Osteoblast (primary cell): ENCODE measurements around the gene PTPRD. TPM values are rescaled to one million over a fixed set of nuclear protein-coding genes. Genes with fewer than 3 reads are reported as not detected.

Experiments used
- DNase-seq: peaks from one replicate; pipeline ENCODE4 v3.0.0; 2011; ENCODE audit warnings: low spot score, mixed read lengths; ENCODE audit not compliant: insufficient read length; ENCODE audit errors: missing footprints
- H2AFZ ChIP-seq: 2 replicates; pipeline ENCODE4 v1.6.0; 2011; ENCODE audit warnings: mild to moderate bottlenecking, low read length
- H3K27ac ChIP-seq: 2 replicates; pipeline ENCODE4 v1.5.1; 2011; ENCODE audit warnings: mild to moderate bottlenecking, low read depth, low read length, moderate library complexity
- H3K27me3 ChIP-seq: 2 replicates; pipeline ENCODE4 v1.6.0; 2012; ENCODE audit warnings: mild to moderate bottlenecking, control low read depth, inconsistent platforms, low read length, moderate library complexity; ENCODE audit not compliant: insufficient read depth
- H3K36me3 ChIP-seq: 2 replicates; pipeline ENCODE4 v1.5.1; 2011; ENCODE audit warnings: mild to moderate bottlenecking, low read length, control low read depth, moderate library complexity; ENCODE audit not compliant: insufficient read depth
- H3K4me1 ChIP-seq: 2 replicates; pipeline ENCODE4 v1.5.1; 2011; ENCODE audit warnings: mild to moderate bottlenecking, low read length, control low read depth, moderate library complexity; ENCODE audit not compliant: insufficient read depth
- H3K4me2 ChIP-seq: 2 replicates; pipeline ENCODE4 v1.6.0; 2011; ENCODE audit warnings: mild to moderate bottlenecking, low read length; ENCODE audit not compliant: insufficient read depth
- H3K4me3 ChIP-seq: fragments of 200-600 bp; sonication (generic); 3 replicates; pipeline ENCODE4 v1.5.1; 2012; ENCODE audit warnings: mild to moderate bottlenecking, low read length, inconsistent platforms; ENCODE audit not compliant: insufficient read depth
- H3K79me2 ChIP-seq: 2 replicates; pipeline ENCODE4 v1.6.0; 2012; ENCODE audit warnings: mild to moderate bottlenecking, low read length, control low read depth, inconsistent platforms; ENCODE audit not compliant: insufficient read depth
- H3K9me3 ChIP-seq: 2 replicates; pipeline ENCODE4 v1.5.1; 2011; ENCODE audit warnings: low read depth, low read length, control low read depth
- H4K20me1 ChIP-seq: 2 replicates; pipeline ENCODE4 v1.6.0; 2012; ENCODE audit warnings: mild to moderate bottlenecking, low read length, control low read depth; ENCODE audit not compliant: insufficient read depth
- total RNA-seq: library from RNA; depleted of rRNA; stranded (reverse); fragments of >200 nt; gene quantifications from 2 replicates; pipeline ENCODE4 v1.2.3, GENCODE V29; 2012
- TF ChIP-seq, protein P1 (sequence below): IDR thresholded peaks from 2 replicates; pipeline ENCODE4 v1.5.1; 2011; ENCODE audit warnings: mild to moderate bottlenecking, low read depth, low read length, moderate library complexity; ENCODE audit errors: extremely low read depth

Gene PTPRD
- total RNA-seq, 1 donor, result 23.9 TPM

GRCh38 chr9:8287501-8287900 lies 2325.3 kb downstream of the PTPRD start:
- H3K27ac ChIP-seq, result no peak overlapping the region
- H3K27me3 ChIP-seq, result no peaks in the 10 kb centered on the region
- TF ChIP-seq, protein P1, sequence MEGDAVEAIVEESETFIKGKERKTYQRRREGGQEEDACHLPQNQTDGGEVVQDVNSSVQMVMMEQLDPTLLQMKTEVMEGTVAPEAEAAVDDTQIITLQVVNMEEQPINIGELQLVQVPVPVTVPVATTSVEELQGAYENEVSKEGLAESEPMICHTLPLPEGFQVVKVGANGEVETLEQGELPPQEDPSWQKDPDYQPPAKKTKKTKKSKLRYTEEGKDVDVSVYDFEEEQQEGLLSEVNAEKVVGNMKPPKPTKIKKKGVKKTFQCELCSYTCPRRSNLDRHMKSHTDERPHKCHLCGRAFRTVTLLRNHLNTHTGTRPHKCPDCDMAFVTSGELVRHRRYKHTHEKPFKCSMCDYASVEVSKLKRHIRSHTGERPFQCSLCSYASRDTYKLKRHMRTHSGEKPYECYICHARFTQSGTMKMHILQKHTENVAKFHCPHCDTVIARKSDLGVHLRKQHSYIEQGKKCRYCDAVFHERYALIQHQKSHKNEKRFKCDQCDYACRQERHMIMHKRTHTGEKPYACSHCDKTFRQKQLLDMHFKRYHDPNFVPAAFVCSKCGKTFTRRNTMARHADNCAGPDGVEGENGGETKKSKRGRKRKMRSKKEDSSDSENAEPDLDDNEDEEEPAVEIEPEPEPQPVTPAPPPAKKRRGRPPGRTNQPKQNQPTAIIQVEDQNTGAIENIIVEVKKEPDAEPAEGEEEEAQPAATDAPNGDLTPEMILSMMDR, result no peak
- DNase-seq, result no peak
- no peak overlapping the region for H3K4me2 ChIP-seq
- H3K36me3 ChIP-seq, result no peaks in the 10 kb centered on the region
- H3K79me2 ChIP-seq, result no peaks in the 10 kb centered on the region
- H3K4me3 ChIP-seq, result no peak overlapping the region
- H2AFZ ChIP-seq, result no peak overlapping the region
- H3K4me1 ChIP-seq, result no peaks in the 10 kb centered on the region
- no peaks in the 10 kb centered on the region for H3K9me3 ChIP-seq
- no peaks in the 10 kb centered on the region for H4K20me1 ChIP-seq

DNA sequence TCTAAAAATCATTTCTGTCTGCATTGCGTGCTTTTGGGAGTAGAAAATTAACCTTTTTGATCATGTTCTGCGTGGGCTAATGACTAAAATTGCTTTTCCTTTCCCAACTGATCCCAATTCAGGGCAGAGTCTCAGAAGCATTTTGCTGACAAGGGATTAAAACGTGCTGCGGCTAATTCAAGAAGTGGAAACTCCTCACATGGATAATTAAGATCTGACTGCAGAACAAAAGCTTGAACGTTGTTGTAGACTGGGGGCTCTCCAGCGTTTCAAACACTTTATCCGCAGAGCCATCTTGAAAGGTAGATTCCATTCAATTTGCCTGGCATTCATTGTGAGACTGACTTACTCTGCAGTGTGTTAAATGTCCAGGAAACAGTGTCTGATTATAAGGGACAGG lies 2327.9 kb downstream of the PTPRD start:
- Histone ChIP-seq H3K4me3 (no peak overlapping the region), H3K27ac (no peak overlapping the region), H3K36me3 (no peaks in the 10 kb centered on the region), H3K4me1 (no peaks in the 10 kb centered on the region), H3K4me2 (no peak overlapping the region), H3K79me2 (no peaks in the 10 kb centered on the region), H4K20me1 (no peaks in the 10 kb centered on the region), H3K9me3 (no peaks in the 10 kb centered on the region), H3K27me3 (no peaks in the 10 kb centered on the region), H2AFZ (no peak overlapping the region)
- no peak for DNase-seq
- TF ChIP-seq, protein P1, result no peak

DNA sequence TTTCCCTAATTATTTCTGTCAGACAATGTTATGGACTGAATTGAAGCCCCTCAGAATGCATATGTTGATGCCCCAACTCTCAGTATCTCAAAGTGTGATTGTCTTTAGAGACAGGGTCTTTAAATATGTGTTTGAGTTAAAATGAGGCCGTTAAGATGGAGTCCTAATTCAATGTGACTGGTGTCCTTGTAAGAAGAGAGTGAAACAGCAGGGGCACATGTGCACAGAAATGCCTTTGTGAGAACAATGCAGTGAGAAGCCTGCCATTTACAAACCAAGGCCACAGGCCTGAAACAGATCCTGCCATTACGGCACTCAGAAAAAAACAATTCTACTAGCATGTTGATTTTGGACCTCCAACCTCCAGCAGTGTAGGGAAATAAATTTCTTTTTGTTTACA lies 2330.3 kb downstream of the PTPRD start:
- TF ChIP-seq, protein P1, result no peak
- H3K9me3 ChIP-seq, result no peaks in the 10 kb centered on the region
- no peak overlapping the region for H2AFZ ChIP-seq
- no peaks in the 10 kb centered on the region for H3K79me2 ChIP-seq
- H4K20me1 ChIP-seq, result no peaks in the 10 kb centered on the region
- no peaks in the 10 kb centered on the region for H3K4me1 ChIP-seq
- H3K4me3 ChIP-seq, result no peak overlapping the region
- no peaks in the 10 kb centered on the region for H3K27me3 ChIP-seq
- no peak overlapping the region for H3K27ac ChIP-seq
- no peak overlapping the region for H3K4me2 ChIP-seq
- no peaks in the 10 kb centered on the region for H3K36me3 ChIP-seq
- no peak for DNase-seq

GRCh38 chr9:8280811-8281210 lies 2332.0 kb downstream of the PTPRD start:
- Histone ChIP-seq H3K9me3 (no peaks in the 10 kb centered on the region), H2AFZ (no peak overlapping the region), H3K4me2 (no peak overlapping the region), H3K79me2 (no peaks in the 10 kb centered on the region), H3K27ac (no peak overlapping the region), H3K27me3 (no peaks in the 10 kb centered on the region), H4K20me1 (no peaks in the 10 kb centered on the region), H3K4me1 (no peaks in the 10 kb centered on the region), H3K4me3 (no peak overlapping the region), H3K36me3 (no peaks in the 10 kb centered on the region)
- DNase-seq, result no peak
- TF ChIP-seq, protein P1, result no peak
